Measurements from ENCODE around the gene SUB1.
"Not testable (repeated sequence)": the region's sequence is repeated elsewhere in the genome, so short reads cannot be mapped to it uniquely, and the experiment has no call there.

- not testable (repeated sequence) for TF ChIP-seq CTCF (optimal IDR thresholded peaks at IDR 0.05 in 1 of 3, IDR thresholded peaks at IDR 0.05 in 1 of 3, conservative IDR thresholded peaks at IDR 0.05 in 1 of 3; ENCODE audit: extremely low read depth in 1 of 3, insufficient read depth in 2 of 3, low read length in 3 of 3); EZH2 (IDR thresholded peaks at IDR 0.05; ENCODE audit: low read length)
Observed at GRCh38 chr5:32556543-32556942, 28.8 kb upstream of the SUB1 start.

All from keratinocyte (primary cell).